Glutamatergic neuron (in vitro differentiated cells): ENCODE data around the gene OLIG3. TPM values are rescaled to one million over a fixed set of nuclear protein-coding genes. Genes with fewer than 3 reads are reported as not detected.

Experiments used
- DNase-seq: peaks from one replicate; pipeline ENCODE4 v3.0.0; 2022
- H3K27ac Mint-ChIP-seq: one replicate; pipeline ENCODE4 v1.8.0; 2020; ENCODE audit warnings: mild to moderate bottlenecking, mixed read lengths, inconsistent platforms; ENCODE audit not compliant: unreplicated experiment
- H3K27me3 Mint-ChIP-seq: one replicate; pipeline ENCODE4 v1.8.0; 2020; ENCODE audit warnings: mild to moderate bottlenecking, moderate library complexity, mixed read lengths, inconsistent platforms; ENCODE audit not compliant: unreplicated experiment
- H3K36me3 Mint-ChIP-seq: one replicate; pipeline ENCODE4 v1.8.0; 2020; ENCODE audit warnings: mild to moderate bottlenecking, mixed read lengths, inconsistent platforms; ENCODE audit not compliant: unreplicated experiment
- H3K4me1 Mint-ChIP-seq: one replicate; pipeline ENCODE4 v1.8.0; 2020; ENCODE audit warnings: mild to moderate bottlenecking, low read depth, mixed read lengths, inconsistent platforms; ENCODE audit not compliant: unreplicated experiment
- H3K4me3 Mint-ChIP-seq: one replicate; pipeline ENCODE4 v1.8.0; 2020; ENCODE audit warnings: mild to moderate bottlenecking, mixed read lengths, inconsistent platforms; ENCODE audit not compliant: unreplicated experiment
- H3K9me3 Mint-ChIP-seq: one replicate; pipeline ENCODE4 v1.8.0; 2020; ENCODE audit warnings: mild to moderate bottlenecking, moderate library complexity, mixed read lengths, inconsistent platforms; ENCODE audit not compliant: unreplicated experiment
- CTCF ChIP-seq: fragments of 200-600 bp; sonication (generic); IDR thresholded peaks from one replicate; pipeline ENCODE4 v1.5.0; 2021; ENCODE audit not compliant: partially characterized antibody, unreplicated experiment
- total RNA-seq: library from RNA; stranded (reverse); fragmentation: NEBNext Ultra II Directional; extraction: Animal tissue kit (Norgen Biotek cat#: 25700); gene quantifications from one replicate; pipeline ENCODE4 v1.2.1, GENCODE V29; 2021; ENCODE audit not compliant: unreplicated experiment

OLIG3 gene
- total RNA-seq, 1 donor from 2014 or later: 75.1 TPM

GRCh38 chr6:137471986-137472385 lies 22.2 kb downstream of the OLIG3 start:
- H3K9me3 Mint-ChIP-seq: peaks cover 2% of the 10 kb centered on the region
- no peak for TF ChIP-seq CTCF
- H3K27ac Mint-ChIP-seq: peak overlapping the region; percentile 92
- peak; percentile 36 for DNase-seq
- peaks cover 43% of the 10 kb centered on the region for H3K4me1 Mint-ChIP-seq
- peak overlapping the region; percentile 42 for H3K4me3 Mint-ChIP-seq
- no peaks in the 10 kb centered on the region for H3K36me3 Mint-ChIP-seq
- peaks cover 4% of the 10 kb centered on the region for H3K27me3 Mint-ChIP-seq

- no peak for DNase-seq
- no peak for TF ChIP-seq CTCF
- peaks cover 43% of the 10 kb centered on the region for H3K4me1 Mint-ChIP-seq
- peaks cover 4% of the 10 kb centered on the region for H3K27me3 Mint-ChIP-seq
- peaks cover 2% of the 10 kb centered on the region for H3K9me3 Mint-ChIP-seq
- no peaks in the 10 kb centered on the region for H3K36me3 Mint-ChIP-seq
- peak overlapping the region; percentile 42 for H3K4me3 Mint-ChIP-seq
- peak overlapping the region; percentile 92 for H3K27ac Mint-ChIP-seq
These were observed 22.7 kb downstream of the OLIG3 start for GRCh38 chr6:137471497-137471896.

GRCh38 chr6:137467211-137467610 lies 27.0 kb downstream of the OLIG3 start:
- no peak overlapping the region for H3K27ac Mint-ChIP-seq
- H3K27me3 Mint-ChIP-seq: peaks cover 4% of the 10 kb centered on the region
- H3K9me3 Mint-ChIP-seq: peaks cover 5% of the 10 kb centered on the region
- no peak overlapping the region for H3K4me3 Mint-ChIP-seq
- no peak for DNase-seq
- no peaks in the 10 kb centered on the region for H3K36me3 Mint-ChIP-seq
- peaks cover 17% of the 10 kb centered on the region for H3K4me1 Mint-ChIP-seq
- TF ChIP-seq CTCF: no peak

- no peak for TF ChIP-seq CTCF
- peaks cover 6% of the 10 kb centered on the region for H3K4me1 Mint-ChIP-seq
- peaks cover 2% of the 10 kb centered on the region for H3K27me3 Mint-ChIP-seq
- DNase-seq: no peak
- H3K9me3 Mint-ChIP-seq: peaks cover 3% of the 10 kb centered on the region
- H3K36me3 Mint-ChIP-seq: no peaks in the 10 kb centered on the region
- no peak overlapping the region for H3K4me3 Mint-ChIP-seq
- no peak overlapping the region for H3K27ac Mint-ChIP-seq
These were observed 28.7 kb downstream of the OLIG3 start for GRCh38 chr6:137465378-137466009.

- H3K36me3 Mint-ChIP-seq: no peaks in the 10 kb centered on the region
- no peaks in the 10 kb centered on the region for H3K4me1 Mint-ChIP-seq
- DNase-seq: no peak
- H3K27me3 Mint-ChIP-seq: no peaks in the 10 kb centered on the region
- H3K9me3 Mint-ChIP-seq: no peaks in the 10 kb centered on the region
- H3K4me3 Mint-ChIP-seq: no peak overlapping the region
- TF ChIP-seq CTCF: no peak
- H3K27ac Mint-ChIP-seq: no peak overlapping the region
These were observed 41.8 kb downstream of the OLIG3 start for GRCh38 chr6:137452333-137452894.
